Head of caudate nucleus (tissue), 42 donors: ENCODE results near the gene KRT7.

Experiments used
- DNase-seq, 42 donors: peaks; one replicate each; pipeline versions ENCODE4 v3.0.0 to v3.0.0-alpha.2; 2020 to 2021; ENCODE audit warnings: mixed read lengths in 7 of 42
- intact Hi-C: fragments of 100-400 bp; cut with DNase I; formaldehyde crosslinking; loops from one replicate; pipeline ENCODE4 v1.15.0; 2022

Gene KRT7

GRCh38 chr12:52210186-52210924, 22.7 kb upstream of the KRT7 start:
- no peak for DNase-seq

GRCh38 chr12:52210925-52211650, 22.0 kb upstream of the KRT7 start:
- intact Hi-C loops: loop anchor here (5.0 kb wide), 1 partner anchor 54 kb away; no protein-coding TSS in a partner anchor
- DNase-seq: no peak

More at GRCh38 chr12:52210186-52210924, 22.7 kb upstream of the KRT7 start:
- intact Hi-C loops: loop anchor here (5.0 kb wide), 1 partner anchor 53 kb away; no protein-coding TSS in a partner anchor

GRCh38 chr12:52211716-52212585, 21.1 kb upstream of the KRT7 start:
- DNase-seq: no peak

DNA sequence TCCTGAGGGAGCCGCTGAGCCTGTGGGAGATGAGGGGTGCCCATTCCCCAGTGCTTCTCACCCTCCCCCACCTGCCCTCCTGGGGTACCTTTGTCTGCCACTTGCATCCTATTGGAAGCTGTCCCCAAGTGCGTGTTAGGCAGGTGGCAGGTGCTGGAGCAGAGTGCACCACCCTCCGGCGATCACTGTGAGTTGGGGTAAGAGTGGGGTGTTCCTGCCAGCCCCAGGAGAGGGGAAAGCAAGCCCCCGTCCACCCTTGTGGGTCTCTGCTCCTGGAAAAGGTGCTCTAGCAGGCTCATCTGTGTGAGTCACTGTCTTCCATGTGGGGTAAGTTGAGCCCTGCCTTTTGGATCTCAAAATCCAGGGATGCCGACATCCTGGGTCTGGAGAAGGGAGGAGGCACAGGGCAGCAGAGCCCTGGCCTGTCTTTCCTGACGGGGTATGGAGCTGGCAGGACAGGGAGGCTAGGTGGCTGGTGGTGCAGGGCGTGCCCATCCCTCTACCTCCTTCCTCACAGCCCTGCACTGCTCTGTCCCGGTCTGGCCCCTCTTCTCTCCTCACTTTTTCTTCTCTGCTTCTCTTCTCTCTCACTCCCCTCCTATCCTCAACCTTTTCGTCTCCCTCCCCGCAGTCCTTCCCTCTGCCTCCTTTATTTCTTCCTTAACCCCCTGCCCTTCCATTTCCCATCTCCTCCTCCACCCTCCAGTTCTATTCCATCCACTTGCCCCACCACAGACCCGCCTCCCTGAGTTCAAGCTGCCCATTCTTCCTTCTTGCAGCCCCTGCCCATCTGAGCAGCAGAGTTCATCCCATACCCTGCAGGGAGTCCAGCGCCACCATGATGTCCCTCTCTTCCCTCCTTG, 20.1 kb upstream of the KRT7 start:
- intact Hi-C loops: loop anchor here (5.0 kb wide), 1 partner anchor 56 kb away; no protein-coding TSS in a partner anchor
- DNase-seq: no peak

More at GRCh38 chr12:52211716-52212585, 21.1 kb upstream of the KRT7 start:
- intact Hi-C loops: loop anchor here (5.0 kb wide), 1 partner anchor 55 kb away; no protein-coding TSS in a partner anchor

GRCh38 chr12:52213564-52214420, 19.3 kb upstream of the KRT7 start:
- peak; percentile 48 to 88 (median 73) for DNase-seq
- intact Hi-C loops: loop anchor here (5.0 kb wide), 1 partner anchor 56 kb away; no protein-coding TSS in a partner anchor

DNA sequence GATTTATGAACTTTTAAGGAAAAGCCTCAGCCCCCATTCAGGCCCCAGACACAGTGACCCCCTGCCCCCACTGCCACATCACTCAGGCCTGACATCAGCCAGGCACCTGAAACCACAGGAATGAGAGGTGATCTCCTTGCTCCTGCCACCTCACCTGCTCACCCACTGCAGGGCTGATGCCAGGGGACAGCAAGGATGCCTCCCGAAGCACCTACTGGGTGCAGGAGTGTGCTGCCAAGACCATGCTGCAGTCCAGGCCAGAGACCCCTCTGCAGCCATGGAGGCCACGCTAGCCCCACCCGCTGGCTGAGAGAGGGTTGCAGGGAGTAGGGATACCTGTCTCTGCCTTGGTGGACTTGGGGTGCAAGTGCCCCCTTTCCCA, 18.6 kb upstream of the KRT7 start:
- intact Hi-C loops: loop anchor here (5.0 kb wide), 1 partner anchor 57 kb away; no protein-coding TSS in a partner anchor
- DNase-seq: no peak

- intact Hi-C loops: no loop called here
- peak in 1 of 42 donors; percentile 3 for DNase-seq
Measured at GRCh38 chr12:52215587-52216031, 17.4 kb upstream of the KRT7 start.

DNA sequence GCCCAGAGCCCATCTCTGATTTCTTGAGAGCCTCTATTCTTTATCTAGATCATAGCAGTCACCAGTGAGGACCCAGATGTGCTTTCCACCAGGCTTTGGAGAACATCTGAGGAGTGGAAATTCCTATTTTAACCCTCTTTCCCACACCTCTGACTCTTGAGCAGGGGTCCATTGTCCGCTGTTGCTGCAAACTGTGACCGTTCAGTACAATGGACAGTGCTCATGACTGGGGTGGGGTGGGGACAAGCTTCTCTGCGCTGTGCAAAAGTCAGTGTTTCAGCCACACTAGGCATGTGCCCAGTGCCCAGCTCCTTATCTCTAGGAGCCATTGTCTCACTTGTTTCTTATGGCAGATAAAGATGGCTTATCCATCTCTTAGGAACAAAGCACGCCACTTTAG, 16.9 kb upstream of the KRT7 start:
- intact Hi-C loops: no loop called here
- DNase-seq: peak in 2 of 42 donors; percentile 1 to 2

DNA sequence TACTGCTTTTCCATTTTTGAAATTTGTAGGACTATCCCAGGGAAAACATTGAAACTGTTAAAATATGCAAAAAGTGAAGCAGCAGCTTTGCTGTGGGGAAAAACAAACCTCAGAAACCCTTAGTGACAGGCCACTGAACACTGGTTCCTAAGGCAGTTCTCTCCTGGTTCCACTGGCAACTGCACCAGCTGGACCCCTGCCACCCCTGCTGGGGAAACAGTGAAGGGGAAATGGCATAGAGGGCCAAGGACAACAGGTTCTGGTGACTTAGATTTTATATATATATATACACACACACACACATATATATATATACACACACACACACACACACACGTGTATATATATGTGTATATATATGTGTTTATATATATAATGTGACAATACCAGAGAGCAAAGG, 16.2 kb upstream of the KRT7 start:
- intact Hi-C loops: no loop called here
- peak in 6 of 42 donors; percentile 25 to 46 (median 38) for DNase-seq

GRCh38 chr12:52217223-52217622, 15.8 kb upstream of the KRT7 start:
- DNase-seq: peak in 1 of 42 donors; percentile 3

DNA sequence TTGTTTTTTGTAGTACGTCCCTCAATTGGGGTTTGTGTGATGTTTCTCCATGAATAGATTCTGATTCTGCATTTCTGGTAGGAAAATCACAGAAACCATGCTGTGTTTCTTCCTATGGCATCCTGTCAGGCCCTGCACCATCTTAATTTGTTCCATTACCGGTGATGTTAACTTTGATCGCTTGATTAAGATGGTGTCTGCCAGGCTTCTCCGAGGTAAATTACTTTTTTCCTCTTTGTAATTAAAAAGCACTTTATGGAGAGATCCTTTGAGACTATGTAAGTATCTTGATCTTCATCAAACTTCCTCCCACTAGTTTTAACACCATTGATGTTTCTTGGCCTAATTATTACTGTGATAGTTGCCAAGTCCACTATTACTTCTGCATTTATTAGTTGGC, 15.0 kb upstream of the KRT7 start:
- intact Hi-C loops: no loop called here
- DNase-seq: no peak

More at GRCh38 chr12:52217223-52217622, 15.8 kb upstream of the KRT7 start:
- intact Hi-C loops: no loop called here

- DNase-seq: peak in 2 of 42 donors; percentile 2 to 31
- intact Hi-C loops: no loop called here
Measured at GRCh38 chr12:52220477-52220876, 12.6 kb upstream of the KRT7 start.

- intact Hi-C loops: no loop called here
Measured at GRCh38 chr12:52221070-52221781, 11.8 kb upstream of the KRT7 start.

GRCh38 chr12:52221912-52222457, 11.1 kb upstream of the KRT7 start:
- DNase-seq: peak; percentile 48 to 90 (median 76)
- intact Hi-C loops: no loop called here

More at GRCh38 chr12:52221070-52221781, 11.8 kb upstream of the KRT7 start:
- DNase-seq: no peak

- intact Hi-C loops: no loop called here
- peak in 1 of 42 donors; percentile 14 for DNase-seq
Measured at GRCh38 chr12:52222692-52223091, 10.4 kb upstream of the KRT7 start.

DNA sequence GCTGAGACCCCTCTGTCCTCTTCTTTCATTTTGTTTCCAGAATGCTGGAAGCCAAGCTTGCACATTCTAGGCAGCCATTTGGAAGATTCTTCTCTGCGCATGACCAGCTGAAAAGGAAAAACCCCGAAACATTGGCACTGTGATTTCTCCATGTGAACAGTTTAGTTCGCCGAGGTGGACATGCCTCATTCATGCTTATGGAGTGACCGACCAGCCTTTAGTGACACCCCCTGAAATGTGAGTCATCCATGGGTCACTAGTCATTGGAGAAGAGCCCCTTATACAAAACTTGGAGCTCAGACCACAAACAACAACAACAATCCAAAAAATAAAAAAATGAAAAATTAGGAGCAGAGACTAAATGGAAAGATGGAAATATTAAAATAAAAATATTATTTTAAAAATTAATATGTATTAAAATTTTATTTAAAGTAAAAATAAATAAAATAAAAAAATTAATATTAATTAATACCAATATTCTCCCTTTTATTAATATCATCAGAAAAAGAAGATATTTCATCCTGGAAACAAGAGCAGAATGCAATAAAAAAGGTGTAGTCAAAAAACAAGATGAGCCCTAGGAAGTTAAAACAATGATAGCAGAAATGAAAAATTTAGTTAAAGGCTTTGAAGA, 9.5 kb upstream of the KRT7 start:
- intact Hi-C loops: no loop called here
- DNase-seq: no peak
